Stimulated activated CD4-positive, alpha-beta T cell treated with anti-CD3 and anti-CD28 coated beads, Interleukin-4, amount 100 ng/mL, for 4 hours (primary cell): ENCODE results near the gene SSC4D.
"Not testable (repeated sequence)": the region's sequence is repeated elsewhere in the genome, so short reads cannot be mapped to it uniquely, and the experiment has no call there.

Source experiments
- DNase-seq, 2 experiments: peaks; one replicate each; pipeline ENCODE4 v3.0.0-alpha.2; 2020

The SSC4D gene

GRCh38 chr7:76381814-76382213 lies 27.7 kb downstream of the SSC4D start:
- no peak for DNase-seq

GRCh38 chr7:76380623-76380966 lies 28.9 kb downstream of the SSC4D start:
- no peak for DNase-seq

- no peak for DNase-seq
Measured at GRCh38 chr7:76377186-76377918, 32.1 kb downstream of the SSC4D start.

DNA sequence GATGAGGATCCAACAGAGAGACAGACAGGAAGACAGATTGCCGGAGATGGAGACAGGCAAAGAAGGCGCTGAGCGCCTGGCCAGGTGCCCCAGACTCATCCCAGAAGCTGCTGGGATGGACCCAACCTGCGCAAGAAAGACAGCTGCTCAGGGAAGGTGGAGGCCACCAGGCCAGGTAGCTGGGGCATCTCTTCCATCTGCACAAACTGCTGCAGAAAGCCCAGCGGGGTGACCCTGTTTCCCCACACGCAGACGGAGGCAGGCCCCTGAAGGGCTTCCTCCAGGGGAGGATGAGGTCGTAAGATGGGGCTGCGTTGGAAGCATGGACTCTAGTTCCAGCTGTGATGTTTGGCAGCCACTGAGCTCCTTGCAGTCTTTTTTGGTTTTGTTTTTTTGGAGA lies 34.2 kb downstream of the SSC4D start:
- no peak for DNase-seq

DNA sequence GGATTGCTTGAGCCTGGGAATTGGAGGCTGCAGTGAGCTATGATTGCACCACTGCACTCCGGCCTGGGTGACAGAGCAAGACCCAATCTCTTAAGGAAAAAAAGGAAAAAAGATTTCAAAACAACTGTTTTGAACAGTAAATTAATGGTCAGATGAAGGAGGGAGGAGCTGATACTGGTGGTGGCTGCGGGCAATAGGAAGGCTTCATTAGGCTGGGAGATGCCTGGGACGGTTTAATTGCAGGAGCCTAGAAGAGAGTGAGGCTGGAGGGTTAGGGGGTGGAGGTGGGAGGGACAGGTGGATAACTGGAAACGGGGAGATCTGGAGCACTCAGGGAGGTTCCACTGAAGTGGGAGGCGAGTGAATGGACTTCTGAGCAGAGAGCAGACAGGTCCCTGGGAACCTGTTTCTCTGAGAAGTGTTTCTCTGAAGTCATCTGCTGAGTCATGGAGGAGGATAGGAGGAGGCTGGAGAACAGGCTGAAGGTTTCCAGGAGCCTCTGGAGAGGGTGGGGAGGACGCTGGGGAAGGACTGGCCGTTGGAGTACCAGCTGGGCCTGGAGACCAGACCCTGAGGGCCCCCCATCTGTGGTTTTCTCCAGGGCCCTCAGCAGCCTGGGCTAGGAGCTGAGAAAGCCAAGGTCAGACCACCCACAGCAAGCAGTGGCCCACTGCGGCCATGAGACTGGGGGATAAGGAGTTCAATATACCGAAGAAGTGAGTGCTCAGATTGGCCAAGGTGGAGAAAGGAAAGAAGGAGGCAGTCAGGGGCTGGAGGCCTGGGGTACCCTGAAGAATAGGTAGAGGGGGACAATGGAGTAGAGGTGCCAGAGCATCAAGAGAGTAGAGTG lies 36.3 kb downstream of the SSC4D start:
- DNase-seq: no peak

GRCh38 chr7:76371396-76371795 lies 38.1 kb downstream of the SSC4D start:
- no peak for DNase-seq

DNA sequence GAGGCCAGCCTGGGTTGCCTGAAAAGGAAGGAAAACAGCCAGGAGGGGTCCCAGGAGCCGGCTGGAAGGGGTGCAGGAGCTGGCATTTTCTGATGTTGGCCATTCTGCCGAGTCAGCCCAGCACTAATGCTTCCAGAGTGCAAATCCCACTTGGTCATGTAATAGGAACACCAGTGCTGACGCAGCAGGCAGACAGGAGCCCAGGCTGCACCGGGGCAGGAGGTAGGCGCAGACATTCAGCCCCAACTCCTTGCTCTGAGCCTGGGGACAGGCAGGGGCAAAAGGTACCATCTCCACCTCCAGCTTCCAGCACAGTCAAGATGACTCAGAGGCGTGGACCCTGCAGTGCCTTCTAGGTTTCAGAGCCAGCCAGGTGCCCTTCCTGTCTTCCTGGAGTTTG lies 40.5 kb downstream of the SSC4D start:
- no peak for DNase-seq

DNA sequence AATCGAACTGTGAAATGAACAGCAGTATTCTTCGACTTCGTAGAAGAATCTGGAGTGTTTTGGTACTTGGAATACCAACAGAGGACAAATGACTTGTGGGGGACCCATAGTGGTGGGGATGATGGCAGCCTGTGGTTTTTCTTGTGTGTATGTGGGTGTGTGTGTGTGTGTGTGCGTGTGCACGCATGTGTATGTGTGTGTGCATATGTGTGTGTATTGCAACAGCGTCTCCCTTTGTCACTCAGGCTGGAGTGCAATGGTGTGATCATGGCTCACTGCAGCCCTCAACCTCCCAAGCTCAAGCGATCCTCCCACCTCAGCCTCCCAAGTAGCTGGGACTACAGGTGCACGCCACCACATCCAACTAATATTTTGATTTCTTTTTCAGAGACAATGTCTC lies 41.3 kb downstream of the SSC4D start:
- no peak for DNase-seq

GRCh38 chr7:76364198-76364584 lies 45.3 kb downstream of the SSC4D start:
- no peak for DNase-seq

DNA sequence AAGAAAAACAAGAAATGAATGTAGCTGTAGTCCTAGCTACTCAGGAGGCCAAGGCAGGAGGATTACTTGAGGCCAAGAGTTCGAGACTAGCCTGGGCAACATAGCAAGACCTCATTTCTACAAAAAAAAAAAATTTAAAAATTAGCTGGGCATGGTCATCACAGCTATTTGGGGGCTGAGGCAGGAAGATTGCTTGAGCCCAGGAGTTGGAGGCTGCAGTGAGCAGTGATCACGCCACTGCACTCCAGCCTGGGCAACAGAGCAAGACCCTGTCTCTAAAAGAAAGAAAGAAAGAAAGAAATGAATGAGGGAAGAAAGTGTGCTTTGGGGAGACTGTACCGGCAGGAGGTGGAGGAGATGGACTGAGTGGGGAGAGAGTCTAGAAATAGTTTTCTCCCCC lies 45.7 kb downstream of the SSC4D start:
- DNase-seq: not testable (repeated sequence)

DNA sequence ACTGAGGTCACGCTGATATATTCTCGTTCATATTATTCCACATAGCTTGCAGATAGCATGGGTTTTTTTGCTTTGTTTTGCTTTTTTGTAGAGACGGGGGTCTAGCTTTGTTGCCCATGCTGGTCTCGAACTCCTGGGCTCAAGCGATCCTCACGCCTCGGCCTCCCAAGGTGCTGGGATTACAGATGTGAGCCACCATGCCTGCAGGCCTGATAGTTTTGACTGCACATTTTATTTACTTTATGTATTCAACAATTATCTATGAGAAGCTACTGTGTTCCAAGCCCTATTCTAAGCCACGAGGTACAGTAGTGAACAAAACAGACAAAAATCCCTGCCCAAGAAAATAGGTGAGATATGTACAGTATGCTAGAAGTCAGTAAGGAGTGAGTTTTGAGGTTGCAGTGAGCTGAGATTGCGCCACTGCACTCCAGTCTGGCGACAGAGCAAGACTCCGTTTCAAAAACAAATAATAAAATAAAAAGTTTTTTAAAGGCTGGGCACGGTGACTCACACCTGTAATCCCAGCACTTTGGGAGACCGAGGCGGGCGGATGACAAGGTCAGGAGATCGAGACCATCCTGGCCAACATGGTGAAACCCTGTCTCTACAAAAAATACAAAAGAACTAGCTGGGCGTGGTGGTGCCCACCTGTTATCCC lies 49.4 kb downstream of the SSC4D start:
- DNase-seq: no peak

DNA sequence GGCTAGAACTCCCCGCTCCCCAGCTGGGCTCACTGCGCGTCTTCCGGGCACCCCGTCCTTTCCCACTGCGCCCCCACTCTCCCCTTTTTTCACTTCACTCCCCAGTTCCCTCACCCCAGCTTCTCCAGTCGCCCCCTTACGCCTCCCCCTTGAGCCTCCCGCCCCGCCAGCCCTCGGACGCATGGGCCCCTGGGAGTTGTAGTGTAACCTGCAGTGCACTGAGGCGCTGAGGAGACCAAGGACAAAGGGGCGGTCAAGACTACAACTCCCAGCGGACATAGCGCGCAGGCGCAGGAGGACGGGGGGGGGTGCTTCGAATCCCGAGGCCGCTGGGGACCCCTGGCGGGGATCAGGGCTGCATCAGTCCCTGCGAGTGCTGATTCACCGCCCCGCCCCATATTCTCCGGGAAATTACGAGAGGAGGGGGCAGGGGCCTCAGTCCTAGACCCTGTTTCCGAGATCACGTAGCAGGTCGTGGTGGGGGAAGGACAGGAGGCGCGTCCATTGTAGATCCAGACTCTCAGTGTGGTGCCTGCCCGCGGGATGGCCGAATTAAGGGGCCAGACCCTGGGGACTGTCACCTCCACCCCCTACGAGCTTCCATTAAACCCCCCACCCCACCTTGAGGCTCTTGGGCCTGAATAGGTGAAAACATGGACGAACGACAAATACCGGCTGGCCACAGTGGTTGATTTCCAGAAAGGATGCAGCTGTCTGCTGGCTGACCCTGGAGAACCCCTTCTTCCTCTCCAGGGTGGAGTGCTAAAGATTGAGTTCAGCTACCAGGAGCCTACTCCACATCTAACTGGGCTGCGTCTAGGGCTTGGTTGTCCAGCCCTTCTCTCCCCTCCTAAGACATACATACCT lies 50.2 kb downstream of the SSC4D start:
- DNase-seq: peak; percentile 89 to 95

DNA sequence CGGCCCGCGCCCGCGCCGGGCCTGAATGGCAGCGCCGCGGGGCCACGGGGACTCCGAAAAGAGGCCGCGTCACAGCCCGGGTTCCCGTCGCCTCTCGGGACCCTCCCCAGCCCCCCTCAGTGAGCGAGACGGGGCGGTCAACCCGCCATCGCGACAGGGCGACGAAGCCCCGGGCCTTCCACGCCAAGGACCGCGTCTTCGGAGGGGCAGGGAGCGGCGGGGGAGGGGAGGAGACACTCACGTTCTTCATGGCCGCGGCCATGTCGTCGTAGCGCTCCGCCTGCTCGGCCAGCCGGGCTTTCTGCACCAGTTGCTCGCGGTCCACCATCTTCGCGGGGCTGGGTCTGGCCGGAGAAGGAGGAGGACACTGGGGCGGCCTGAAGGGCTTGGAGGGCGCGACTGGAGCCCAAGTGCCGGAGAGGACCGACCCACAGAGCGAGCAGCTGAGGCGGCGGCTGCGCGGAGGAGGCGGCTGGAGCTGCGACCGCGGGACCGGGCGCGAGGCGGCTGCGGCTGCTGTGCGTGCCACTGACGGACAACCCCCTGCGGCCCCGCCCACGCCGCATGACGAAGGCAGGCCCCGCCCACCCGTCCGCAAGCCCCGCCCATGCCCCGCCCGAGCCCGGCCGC lies 50.9 kb downstream of the SSC4D start, which contains the start of gene YWHAG:
TSS of gene YWHAG (minus strand) at position 511 of the 630 bp plus-strand sequence. CDS start at position 328, 183 bp downstream.
- peak; percentile 81 to 92 for DNase-seq

- peak; percentile 52 to 58 for DNase-seq
Measured at GRCh38 chr7:76358011-76358480, 51.5 kb downstream of the SSC4D start.

GRCh38 chr7:76357475-76358010 lies 52.0 kb downstream of the SSC4D start:
- no peak for DNase-seq

DNA sequence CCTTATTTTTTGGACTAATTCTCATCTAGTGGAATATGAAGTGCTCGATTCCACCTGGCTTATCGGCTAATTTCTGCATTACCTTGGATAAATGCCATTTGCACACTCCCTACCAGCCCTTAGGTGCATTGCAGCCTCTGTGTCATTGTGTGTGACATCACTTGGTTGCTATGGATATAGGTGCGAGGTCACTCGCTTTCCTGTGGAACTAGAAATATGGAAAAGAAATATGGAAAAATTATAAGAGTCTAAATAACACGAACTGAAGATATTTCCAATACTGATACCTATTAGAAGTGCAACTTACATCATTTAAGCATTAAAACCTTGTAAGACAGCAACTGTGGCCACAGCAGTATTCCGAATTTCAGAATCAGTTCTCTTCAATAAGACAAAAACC lies 52.7 kb downstream of the SSC4D start:
- DNase-seq: no peak

GRCh38 chr7:76356115-76356514 lies 53.4 kb downstream of the SSC4D start:
- no peak for DNase-seq

DNA sequence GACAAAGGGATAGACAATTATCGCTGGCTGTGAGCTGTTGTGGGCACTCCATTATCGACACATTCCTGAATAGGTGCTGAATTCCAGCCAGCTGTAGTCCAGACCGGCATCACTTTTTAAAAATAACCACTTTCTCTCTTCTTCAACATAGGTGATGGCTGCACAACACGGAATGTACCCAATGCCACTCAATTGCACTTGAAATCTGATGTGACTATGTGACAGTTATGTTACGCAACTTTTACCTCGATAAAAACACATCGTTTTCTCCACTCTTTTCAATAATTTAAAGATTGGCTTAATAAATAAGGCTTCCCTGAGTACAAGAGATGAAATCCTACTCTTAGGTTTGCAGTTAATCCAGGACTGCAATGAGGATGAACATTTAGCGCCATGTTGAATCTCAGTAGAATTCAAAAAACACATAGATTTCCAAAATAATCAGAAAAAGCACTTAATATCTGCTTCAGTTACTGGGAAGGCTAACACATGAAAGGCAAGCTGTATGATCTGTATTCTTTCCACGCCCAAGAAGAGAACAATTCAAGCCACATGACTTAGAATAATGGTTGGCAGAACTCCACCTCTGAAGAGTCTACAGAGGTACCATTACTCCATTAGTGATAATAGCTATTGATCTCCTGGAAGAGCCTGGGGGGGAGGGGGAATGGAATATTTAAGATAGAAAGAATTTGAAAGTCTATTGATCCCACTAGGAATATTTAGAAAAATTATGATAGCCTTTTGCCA lies 54.3 kb downstream of the SSC4D start:
- no peak for DNase-seq

DNA sequence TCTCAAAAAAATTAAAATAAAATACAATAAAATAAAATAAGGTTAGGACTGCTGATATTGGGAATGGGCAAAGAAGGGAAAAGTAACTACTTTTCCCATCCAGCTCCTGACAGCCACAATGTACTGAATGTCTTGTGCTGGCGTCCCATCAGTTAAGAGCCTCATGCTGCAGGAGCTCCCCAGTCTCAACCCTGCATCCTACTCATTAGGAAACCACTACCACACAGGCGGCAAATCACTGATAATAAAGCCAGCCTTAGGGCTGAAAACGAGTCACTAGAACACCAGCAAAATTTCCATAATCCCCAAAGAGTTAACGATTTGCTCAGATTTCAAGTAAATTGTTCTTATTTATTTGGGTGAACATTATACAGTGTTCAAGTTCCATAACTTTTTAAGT lies 55.0 kb downstream of the SSC4D start:
- DNase-seq: no peak

DNA sequence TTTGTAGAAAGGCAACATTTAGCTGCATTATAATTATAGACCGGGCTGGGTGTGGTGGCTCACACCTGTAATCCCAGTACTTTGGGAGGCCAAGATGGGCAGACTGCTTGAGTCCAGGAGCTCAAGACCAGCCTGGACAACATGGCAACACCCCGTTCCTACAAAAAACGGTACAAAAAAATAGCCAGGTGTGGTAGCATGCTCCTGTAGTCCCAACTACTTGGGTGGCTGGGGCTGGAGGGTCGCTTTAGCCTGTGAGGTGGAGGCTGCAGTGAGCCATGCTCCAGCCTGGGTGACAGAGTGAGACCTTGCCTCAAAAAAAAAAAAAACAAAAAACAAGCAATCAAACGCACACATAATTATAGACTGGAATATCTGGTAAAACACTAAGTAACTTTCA lies 55.8 kb downstream of the SSC4D start:
- no peak for DNase-seq

DNA sequence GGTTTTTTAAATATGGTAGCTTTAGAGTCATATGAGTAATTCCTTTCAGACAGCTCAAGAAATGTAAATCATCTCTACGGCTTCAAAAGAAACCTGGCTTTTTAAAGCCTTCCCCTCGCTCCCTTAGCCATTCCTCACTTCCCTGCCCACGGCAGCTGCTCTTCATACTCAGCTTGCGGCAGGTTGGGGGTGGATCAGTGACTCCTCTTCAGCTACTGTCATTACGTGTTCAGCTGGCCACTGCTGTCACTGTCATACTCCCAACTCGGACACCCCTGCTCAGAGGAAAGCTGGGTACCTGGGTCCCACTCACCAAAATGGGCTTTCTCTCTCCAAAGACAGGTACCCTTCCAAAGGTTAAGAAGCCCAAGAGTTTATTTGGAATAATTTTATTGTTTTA lies 57.3 kb downstream of the SSC4D start:
- DNase-seq: no peak
